Mesendoderm (in vitro differentiated cells): ENCODE data around the gene NTRK3.

ENCODE experiments used
- DNase-seq: peaks from one replicate; pipeline ENCODE4 v3.0.0; 2013
- H2AK5ac ChIP-seq: 2 replicates; pipeline ENCODE4 v1.6.1; 2013; ENCODE audit warnings: low read length, inconsistent platforms
- H2BK120ac ChIP-seq: 2 replicates; pipeline ENCODE4 v1.6.1; 2013; ENCODE audit warnings: low read depth, mild to moderate bottlenecking, low read length, moderate library complexity, mixed read lengths
- H2BK15ac ChIP-seq: replicated peaks from 2 replicates; pipeline ENCODE4 v1.6.1; 2013; ENCODE audit warnings: low read depth, mild to moderate bottlenecking, moderate library complexity
- H2BK5ac ChIP-seq: 2 replicates; pipeline ENCODE4 v1.6.1; 2013; ENCODE audit warnings: low read length, inconsistent platforms
- H3K18ac ChIP-seq: 2 replicates; pipeline ENCODE4 v1.6.1; 2013; ENCODE audit warnings: mild to moderate bottlenecking, low read length, mixed read lengths
- H3K23ac ChIP-seq: one replicate; pipeline ENCODE4 v1.6.1; 2013; ENCODE audit warnings: low read length
- H3K27ac ChIP-seq: 2 replicates; pipeline ENCODE4 v1.5.1; 2013; ENCODE audit warnings: low read depth, mild to moderate bottlenecking, inconsistent platforms, low read length, moderate library complexity
- H3K27me3 ChIP-seq: 2 replicates; pipeline ENCODE4 v1.6.1; 2013; ENCODE audit warnings: low read length, control low read depth, mild to moderate bottlenecking, inconsistent platforms; ENCODE audit not compliant: insufficient read depth, poor library complexity
- H3K36me3 ChIP-seq: 2 replicates; pipeline ENCODE4 v1.6.1; 2013; ENCODE audit warnings: low read length, inconsistent platforms; ENCODE audit not compliant: control insufficient read depth, insufficient read depth
- H3K4ac ChIP-seq: one replicate; pipeline ENCODE4 v1.6.1; 2013; ENCODE audit warnings: low read depth, mild to moderate bottlenecking, low read length, moderate library complexity
- H3K4me1 ChIP-seq: 2 replicates; pipeline ENCODE4 v1.6.1; 2013; ENCODE audit warnings: low read depth, low read length, inconsistent platforms; ENCODE audit not compliant: control insufficient read depth
- H3K4me2 ChIP-seq: 2 replicates; pipeline ENCODE4 v1.6.1; 2013; ENCODE audit warnings: low read length
- H3K4me3 ChIP-seq: 2 replicates; pipeline ENCODE4 v1.5.1; 2013; ENCODE audit warnings: mild to moderate bottlenecking, low read length
- H3K56ac ChIP-seq: one replicate; pipeline ENCODE4 v1.6.1; 2013; ENCODE audit warnings: low read length
- H3K79me1 ChIP-seq: 2 replicates; pipeline ENCODE4 v1.6.1; 2013; ENCODE audit warnings: low read length, inconsistent platforms
- H3K79me2 ChIP-seq: 2 replicates; pipeline ENCODE4 v1.6.1; 2013; ENCODE audit warnings: mild to moderate bottlenecking, low read length; ENCODE audit not compliant: control insufficient read depth, insufficient read depth
- H3K9ac ChIP-seq: 2 replicates; pipeline ENCODE4 v1.6.1; 2013; ENCODE audit warnings: low read length, inconsistent platforms
- H4K5ac ChIP-seq: one replicate; pipeline ENCODE4 v1.6.1; 2013; ENCODE audit warnings: low read length
- H4K8ac ChIP-seq: one replicate; pipeline ENCODE4 v1.6.1; 2013; ENCODE audit warnings: low read depth, mild to moderate bottlenecking, control low read depth, low read length, moderate library complexity
- WGBS: extraction: QIAGEN DNeasy Blood & Tissue Kit; methylation state at CpG from one replicate; pipeline ENCODE4 v1.1.7; 2013; ENCODE audit warnings: low lambda C conversion rate, missing lambda C conversion rate; ENCODE audit not compliant: insufficient coverage; ENCODE audit errors: extremely low coverage; 5-methylcytosine and 5-hydroxymethylcytosine counted together

The NTRK3 gene

GRCh38 chr15:87939848-87940457, 316.6 kb downstream of the NTRK3 start:
- no peak for DNase-seq
- Histone ChIP-seq H2BK15ac (no peak overlapping the region), H3K4me2 (no peak overlapping the region), H3K27ac (no peak overlapping the region), H2AK5ac (no peak overlapping the region), H3K4ac (no peak overlapping the region), H4K8ac (no peak overlapping the region), H3K79me2 (no peaks in the 10 kb centered on the region), H3K4me1 (no peaks in the 10 kb centered on the region), H3K4me3 (no peak overlapping the region), H3K27me3 (no peaks in the 10 kb centered on the region), H4K5ac (no peak overlapping the region), H3K9ac (no peak overlapping the region), H3K79me1 (no peaks in the 10 kb centered on the region), H2BK5ac (no peak overlapping the region), H3K36me3 (no peaks in the 10 kb centered on the region), H3K18ac (no peak overlapping the region), H3K56ac (no peak overlapping the region), H2BK120ac (no peak overlapping the region), H3K23ac (no peak overlapping the region)
- no CpG with 5 or more reads among the region's 2 CpGs for WGBS

- Histone ChIP-seq H3K4ac (no peak overlapping the region), H3K79me2 (no peaks in the 10 kb centered on the region), H2BK15ac (no peak overlapping the region), H2BK120ac (no peak overlapping the region), H3K4me1 (no peaks in the 10 kb centered on the region), H3K79me1 (no peaks in the 10 kb centered on the region), H2BK5ac (no peak overlapping the region), H3K56ac (no peak overlapping the region), H3K4me2 (no peak overlapping the region), H3K9ac (no peak overlapping the region), H3K4me3 (no peak overlapping the region), H3K27me3 (no peaks in the 10 kb centered on the region), H2AK5ac (no peak overlapping the region), H4K8ac (no peak overlapping the region), H3K23ac (no peak overlapping the region), H3K36me3 (no peaks in the 10 kb centered on the region), H3K27ac (no peak overlapping the region), H3K18ac (no peak overlapping the region), H4K5ac (no peak overlapping the region)
- no peak for DNase-seq
- WGBS, result no CpG with 5 or more reads among the region's 1 CpG
These were observed 318.5 kb downstream of the NTRK3 start for GRCh38 chr15:87938031-87938430.

- WGBS, result no CpG with 5 or more reads among the region's 2 CpGs
- Histone ChIP-seq H3K79me2 (no peaks in the 10 kb centered on the region), H3K18ac (no peak overlapping the region), H3K27me3 (no peaks in the 10 kb centered on the region), H3K9ac (no peak overlapping the region), H2BK5ac (no peak overlapping the region), H3K27ac (no peak overlapping the region), H3K4me3 (no peak overlapping the region), H3K4ac (no peak overlapping the region), H3K79me1 (no peaks in the 10 kb centered on the region), H2AK5ac (no peak overlapping the region), H3K23ac (no peak overlapping the region), H3K56ac (no peak overlapping the region), H4K8ac (no peak overlapping the region), H3K4me2 (no peak overlapping the region), H4K5ac (no peak overlapping the region), H3K36me3 (no peaks in the 10 kb centered on the region), H2BK120ac (no peak overlapping the region), H3K4me1 (no peaks in the 10 kb centered on the region), H2BK15ac (no peak overlapping the region)
- DNase-seq, result no peak
These were observed 321.0 kb downstream of the NTRK3 start for GRCh38 chr15:87935583-87935982.

GRCh38 chr15:87931584-87931983, 325.0 kb downstream of the NTRK3 start:
- no peak overlapping the region for H3K4me2 ChIP-seq
- no peak overlapping the region for H3K9ac ChIP-seq
- H4K5ac ChIP-seq, result no peak overlapping the region
- no peaks in the 10 kb centered on the region for H3K27me3 ChIP-seq
- no peaks in the 10 kb centered on the region for H3K79me2 ChIP-seq
- no peaks in the 10 kb centered on the region for H3K79me1 ChIP-seq
- H2BK15ac ChIP-seq, result no peak overlapping the region
- H2AK5ac ChIP-seq, result no peak overlapping the region
- no peaks in the 10 kb centered on the region for H3K36me3 ChIP-seq
- H3K27ac ChIP-seq, result no peak overlapping the region
- no peak overlapping the region for H3K56ac ChIP-seq
- H3K4me3 ChIP-seq, result no peak overlapping the region
- no peak for DNase-seq
- H3K23ac ChIP-seq, result no peak overlapping the region
- no peak overlapping the region for H3K4ac ChIP-seq
- H3K18ac ChIP-seq, result no peak overlapping the region
- no peaks in the 10 kb centered on the region for H3K4me1 ChIP-seq
- no peak overlapping the region for H2BK120ac ChIP-seq
- no peak overlapping the region for H2BK5ac ChIP-seq
- no peak overlapping the region for H4K8ac ChIP-seq
- WGBS, result no CpG with 5 or more reads among the region's 2 CpGs

- WGBS, result no CpG with 5 or more reads among the region's 5 CpGs
- no peak overlapping the region for H2BK15ac ChIP-seq
These were observed 326.1 kb downstream of the NTRK3 start for GRCh38 chr15:87930457-87930856.

GRCh38 chr15:87929841-87930240, 326.7 kb downstream of the NTRK3 start:
- no peaks in the 10 kb centered on the region for H3K79me1 ChIP-seq
- H3K23ac ChIP-seq, result no peak overlapping the region
- H3K27ac ChIP-seq, result no peak overlapping the region
- H3K4me2 ChIP-seq, result no peak overlapping the region
- no peak overlapping the region for H3K4me3 ChIP-seq
- no peak overlapping the region for H3K9ac ChIP-seq
- no peaks in the 10 kb centered on the region for H3K4me1 ChIP-seq
- H3K4ac ChIP-seq, result no peak overlapping the region
- H2BK5ac ChIP-seq, result no peak overlapping the region
- no peak overlapping the region for H4K8ac ChIP-seq
- H3K79me2 ChIP-seq, result no peaks in the 10 kb centered on the region
- no peaks in the 10 kb centered on the region for H3K27me3 ChIP-seq
- no peak for DNase-seq
- no peak overlapping the region for H2AK5ac ChIP-seq
- whole genome bisulfite sequencing, result no CpG with 5 or more reads among the region's 2 CpGs
- no peak overlapping the region for H3K18ac ChIP-seq
- no peak overlapping the region for H4K5ac ChIP-seq
- no peak overlapping the region for H2BK120ac ChIP-seq
- H2BK15ac ChIP-seq, result no peak overlapping the region
- H3K36me3 ChIP-seq, result no peaks in the 10 kb centered on the region
- no peak overlapping the region for H3K56ac ChIP-seq

More at GRCh38 chr15:87930457-87930856, 326.1 kb downstream of the NTRK3 start:
- no peaks in the 10 kb centered on the region for H3K79me2 ChIP-seq
- no peak overlapping the region for H3K23ac ChIP-seq
- DNase-seq, result no peak
- no peaks in the 10 kb centered on the region for H3K36me3 ChIP-seq
- no peaks in the 10 kb centered on the region for H3K27me3 ChIP-seq
- no peaks in the 10 kb centered on the region for H3K79me1 ChIP-seq
- no peak overlapping the region for H3K56ac ChIP-seq
- no peak overlapping the region for H3K4ac ChIP-seq
- H3K27ac ChIP-seq, result no peak overlapping the region
- H2BK5ac ChIP-seq, result no peak overlapping the region
- no peak overlapping the region for H2AK5ac ChIP-seq
- H3K4me3 ChIP-seq, result no peak overlapping the region
- no peak overlapping the region for H3K9ac ChIP-seq
- no peak overlapping the region for H4K8ac ChIP-seq
- H4K5ac ChIP-seq, result no peak overlapping the region
- no peak overlapping the region for H3K18ac ChIP-seq
- no peak overlapping the region for H2BK120ac ChIP-seq
- no peaks in the 10 kb centered on the region for H3K4me1 ChIP-seq
- H3K4me2 ChIP-seq, result no peak overlapping the region
